GF-D8 (cell line): ENCODE results near the gene TBXAS1.

Experiments
- DNase-seq: peaks from one replicate; lab custom pipeline; 2025; lab: John Stamatoyannopoulos, UW

The TBXAS1 gene

DNA sequence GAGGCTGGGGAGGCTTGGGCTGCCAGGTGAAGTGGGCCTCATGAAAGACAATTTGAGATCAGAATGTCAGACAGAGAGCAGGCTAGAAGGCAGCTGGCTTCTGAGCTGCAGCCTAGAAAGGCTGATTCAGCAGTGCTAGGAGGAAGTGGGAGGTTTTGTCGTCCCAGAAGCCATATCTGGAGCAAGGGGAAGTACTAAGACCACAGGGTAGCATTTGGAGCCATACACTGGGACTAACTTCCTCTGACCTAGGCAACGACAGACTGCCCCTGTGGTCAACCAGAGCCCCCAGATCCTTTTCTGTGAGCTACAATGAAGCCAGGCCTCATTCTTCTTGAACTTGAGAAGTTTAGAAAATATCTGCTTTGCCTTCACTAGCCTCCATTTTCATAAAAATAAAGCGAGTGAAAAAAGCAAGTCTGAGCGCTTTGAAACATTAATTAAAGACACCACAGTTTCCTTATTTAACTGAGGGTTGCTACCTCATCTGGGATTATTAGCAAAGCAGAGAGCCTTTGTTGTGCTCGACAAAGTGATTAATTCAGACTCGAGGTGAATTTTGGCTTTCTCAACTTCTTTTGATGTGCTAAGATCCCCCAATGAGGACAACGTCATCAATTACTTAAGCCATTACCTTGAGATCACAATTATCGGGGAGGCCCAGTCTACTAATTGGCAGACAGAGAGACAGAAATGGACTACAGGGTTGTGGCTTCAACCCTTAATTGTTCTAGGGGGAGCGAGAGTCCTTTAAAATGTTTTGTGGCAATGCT is 26.6 kb downstream of the TBXAS1 start:
- DNase-seq = peak; percentile 95

DNA sequence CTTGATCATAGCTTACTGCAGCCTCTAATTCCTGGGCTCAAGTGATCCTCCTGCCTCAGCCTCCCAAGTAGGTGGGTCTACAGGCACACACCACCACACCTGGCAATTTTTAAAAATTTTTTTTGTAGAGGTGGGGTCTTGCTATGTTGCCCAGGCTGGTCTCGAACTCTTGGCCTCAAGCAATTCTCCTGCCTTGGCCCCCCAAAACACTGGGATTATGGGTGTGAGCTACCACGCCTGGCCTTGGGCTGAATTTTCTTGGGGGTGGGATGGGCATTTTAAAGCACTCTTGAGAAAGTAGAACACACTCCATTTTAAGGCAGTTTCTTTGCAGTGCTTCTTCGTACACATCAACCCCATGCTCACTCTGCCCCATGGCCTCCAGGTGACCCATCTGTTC is 28.7 kb downstream of the TBXAS1 start:
- no peak for DNase-seq

DNA sequence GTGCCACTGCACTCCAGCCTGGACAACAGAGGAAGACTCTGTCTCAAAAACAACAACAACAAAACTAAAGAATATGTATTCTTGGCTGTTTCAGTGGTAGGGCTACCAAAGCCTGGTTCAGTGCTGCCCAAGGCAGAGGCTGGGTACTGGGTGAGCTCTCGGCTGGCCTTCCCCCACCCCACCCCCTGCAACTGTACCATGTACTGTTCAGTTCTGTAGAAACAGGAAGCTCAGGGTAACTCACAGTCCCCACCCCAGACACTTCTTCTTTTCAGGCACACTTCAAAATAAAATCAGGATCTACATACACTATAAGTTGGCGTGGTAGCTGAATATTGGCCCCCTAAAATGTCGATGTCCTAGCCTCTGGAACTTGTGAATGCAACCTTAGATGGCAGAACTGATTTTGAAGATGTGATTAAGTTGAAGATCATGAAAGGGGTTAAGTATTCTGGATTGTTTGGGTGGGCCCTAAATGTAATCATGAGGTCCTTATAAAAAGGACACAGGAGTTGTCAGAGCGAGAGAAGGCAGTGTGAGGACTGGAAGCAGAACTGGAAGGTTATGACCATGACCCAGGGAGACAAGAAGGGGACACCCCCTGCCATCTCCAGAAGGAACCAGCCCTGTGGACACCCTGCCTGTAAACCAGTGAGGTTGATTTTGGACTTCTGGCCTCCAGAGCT is 31.2 kb downstream of the TBXAS1 start:
- DNase-seq = peak; percentile 62

DNA sequence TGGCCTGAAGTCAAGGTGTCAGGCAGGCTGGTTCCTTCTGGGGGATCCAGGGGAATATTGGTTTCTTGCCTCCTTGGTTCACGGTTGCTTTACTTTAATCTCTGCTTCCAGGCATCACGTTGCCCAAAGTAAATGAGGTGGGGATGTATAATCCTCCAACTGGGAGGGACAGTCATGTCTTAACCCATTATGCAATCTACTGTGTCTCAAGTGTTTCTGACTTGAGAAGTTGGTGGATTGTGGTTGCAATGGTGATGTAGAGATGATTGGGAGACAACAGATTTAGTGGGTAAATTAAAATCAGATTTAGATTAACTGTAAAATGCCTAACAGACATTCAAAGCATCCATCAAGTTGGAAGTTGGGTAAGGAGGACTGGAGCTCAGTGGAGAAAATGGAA is 32.7 kb downstream of the TBXAS1 start:
- DNase-seq = peak; percentile 1

DNA sequence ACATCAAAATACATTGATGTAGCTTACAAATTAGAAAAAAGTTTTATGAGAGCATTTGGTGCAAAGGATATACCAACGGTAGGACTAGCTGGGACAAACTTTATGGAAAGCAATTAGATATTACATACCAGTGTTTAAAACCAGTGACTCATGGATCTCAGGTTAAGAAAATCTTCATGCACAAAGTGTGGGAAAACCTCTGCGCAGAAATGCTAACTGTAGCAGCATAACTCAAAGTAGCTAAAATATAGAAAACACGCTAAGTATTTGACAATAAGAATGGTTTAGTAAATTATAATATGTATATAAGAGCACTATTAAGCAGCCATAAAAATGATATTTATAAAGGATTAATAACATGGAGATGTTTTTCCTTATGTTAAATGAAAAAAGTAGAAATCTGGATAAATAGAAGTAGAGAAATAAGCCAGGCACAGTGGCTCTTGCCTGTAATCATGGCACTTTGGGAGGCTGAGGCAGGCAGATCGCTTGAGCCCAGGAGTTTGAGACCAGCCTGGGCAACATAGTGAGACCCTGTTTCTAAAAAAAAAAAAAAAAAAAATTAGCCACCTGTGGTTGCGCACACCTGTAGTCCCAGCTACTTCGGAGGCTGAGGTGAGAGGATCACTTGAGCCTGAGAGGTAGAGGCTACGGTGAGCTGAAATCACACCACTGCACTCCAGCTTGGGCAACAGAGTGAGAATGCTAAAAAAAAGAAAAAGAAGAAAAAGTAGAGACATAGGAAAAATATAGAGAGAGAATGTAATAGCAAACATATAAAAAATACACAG is 37.2 kb downstream of the TBXAS1 start:
- no peak for DNase-seq

DNA sequence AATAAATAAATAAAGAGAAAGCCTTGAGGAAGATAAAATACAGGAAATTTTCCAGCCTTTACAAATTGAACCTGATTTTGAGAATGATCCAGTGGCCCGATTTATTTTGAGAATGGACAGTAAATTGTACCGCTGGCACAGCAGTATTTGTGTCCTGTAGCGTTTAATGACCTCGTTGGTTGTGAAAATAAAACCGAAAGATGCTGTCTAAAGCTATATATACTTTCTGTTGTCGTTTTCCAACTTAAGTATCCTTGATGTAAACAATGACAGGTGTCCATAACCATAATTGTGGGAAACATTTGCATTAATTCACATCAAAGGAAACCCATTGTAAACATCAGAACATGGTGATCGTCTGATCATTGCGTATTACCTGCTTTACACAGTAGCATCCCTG is 38.8 kb downstream of the TBXAS1 start:
- DNase-seq = no peak

DNA sequence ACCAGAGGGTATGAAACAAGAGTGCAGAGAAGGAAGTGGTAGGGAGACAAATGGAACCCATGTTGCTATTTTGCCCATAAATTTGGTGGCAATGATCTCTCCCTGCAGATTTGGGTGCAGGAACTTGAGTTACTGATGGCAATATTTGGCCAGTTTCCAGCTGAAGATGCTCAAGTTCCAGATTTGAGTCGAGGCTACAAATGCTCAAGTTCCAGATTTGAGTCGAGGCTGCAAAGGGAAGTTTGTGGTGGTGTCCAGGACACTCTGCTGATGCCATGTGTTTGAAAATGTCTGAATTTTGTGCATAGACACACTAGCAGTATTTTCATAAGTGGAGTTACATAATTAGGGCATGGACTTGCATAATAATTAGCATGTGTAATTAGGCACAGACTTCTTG is 40.8 kb downstream of the TBXAS1 start:
- DNase-seq = no peak

DNA sequence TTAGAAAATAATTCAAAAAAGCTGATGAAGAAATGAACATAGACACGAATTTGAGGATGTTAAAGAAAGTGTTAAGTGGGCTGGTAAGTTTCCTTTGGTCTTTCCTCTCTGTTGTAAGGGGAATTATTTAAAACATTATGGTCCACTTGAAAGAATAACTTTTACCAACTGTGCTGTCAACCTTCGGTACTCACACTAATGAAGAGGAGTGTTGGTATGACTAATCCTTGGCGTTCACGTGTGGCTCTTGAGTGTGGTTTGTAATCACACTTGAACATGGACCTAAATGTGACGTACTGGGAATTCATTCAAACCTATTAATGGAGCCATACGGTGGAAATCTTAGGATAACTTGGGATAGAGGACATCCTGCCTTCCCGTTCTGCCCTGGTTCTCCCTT is 41.3 kb downstream of the TBXAS1 start:
- no peak for DNase-seq

DNA sequence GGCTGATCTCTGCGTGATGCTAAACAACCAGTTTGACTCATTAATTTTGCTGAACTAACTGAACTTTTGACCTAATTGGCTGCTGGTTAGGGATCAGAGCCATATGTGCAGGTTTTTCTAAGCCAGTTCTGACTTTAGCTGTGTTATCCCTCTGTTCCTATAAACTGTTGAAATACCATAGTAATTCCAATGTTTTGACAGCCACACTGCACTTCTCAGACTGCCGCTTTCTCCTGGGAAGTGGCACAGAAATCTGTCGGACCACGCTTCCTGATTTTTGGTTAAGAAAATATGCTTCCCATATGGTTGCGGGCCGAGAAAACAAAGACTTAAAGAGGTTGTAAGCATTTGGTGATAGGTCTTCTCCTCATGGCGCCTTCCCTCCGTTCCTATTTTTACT is 42.3 kb downstream of the TBXAS1 start:
- no peak for DNase-seq

DNA sequence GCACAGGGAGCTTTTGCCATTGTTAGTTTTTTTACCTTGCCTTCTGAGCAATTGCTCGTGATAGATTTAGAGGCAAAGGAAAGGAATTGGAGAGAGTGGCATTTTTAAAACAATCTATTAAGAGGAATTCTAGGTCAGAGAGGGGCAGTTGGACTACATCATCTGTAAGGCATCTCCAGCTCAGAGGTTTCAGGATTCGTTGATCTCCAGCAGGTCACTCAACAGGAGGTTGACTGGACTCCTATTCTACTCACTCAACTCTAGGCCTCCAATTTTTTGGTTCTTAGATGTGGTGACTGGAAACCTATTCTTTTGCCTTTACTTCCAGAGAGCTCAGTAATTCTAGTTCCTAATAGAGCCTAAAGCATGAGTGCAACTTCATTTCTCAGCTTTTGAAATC is 42.8 kb downstream of the TBXAS1 start:
- no peak for DNase-seq

DNA sequence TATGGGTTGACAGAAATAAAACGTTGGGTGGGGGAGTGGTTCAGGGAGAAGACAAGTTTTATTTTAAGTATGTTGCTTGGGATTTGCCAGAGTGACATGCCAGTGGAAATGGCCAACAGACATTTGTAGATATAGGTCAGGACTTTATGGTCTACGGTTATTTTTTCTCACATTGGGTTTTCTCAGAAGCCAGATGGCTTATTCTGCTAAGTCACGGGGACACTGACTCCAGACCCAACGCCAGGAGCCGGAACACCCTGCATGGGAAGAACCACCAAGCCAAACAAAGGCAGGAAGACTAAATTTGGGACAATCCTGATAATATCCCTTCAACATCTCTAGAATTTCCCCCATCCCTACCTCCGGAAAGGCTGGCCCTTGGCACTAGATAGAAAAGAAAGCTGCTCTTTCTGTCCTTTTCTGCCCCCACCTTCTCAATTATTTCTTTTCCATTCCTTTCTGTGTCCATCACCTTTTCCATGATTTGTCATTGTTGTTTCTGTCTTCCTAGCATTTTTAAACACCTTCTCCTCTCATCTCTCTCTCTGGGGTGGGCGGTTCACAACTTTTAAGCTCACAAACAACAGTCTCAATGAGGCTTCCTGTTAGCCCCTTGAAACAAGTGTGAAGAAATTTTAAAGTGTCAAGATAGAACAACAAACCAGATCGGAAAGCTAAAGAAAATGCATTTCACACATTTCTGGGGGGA is 44.7 kb downstream of the TBXAS1 start:
- DNase-seq = no peak

DNA sequence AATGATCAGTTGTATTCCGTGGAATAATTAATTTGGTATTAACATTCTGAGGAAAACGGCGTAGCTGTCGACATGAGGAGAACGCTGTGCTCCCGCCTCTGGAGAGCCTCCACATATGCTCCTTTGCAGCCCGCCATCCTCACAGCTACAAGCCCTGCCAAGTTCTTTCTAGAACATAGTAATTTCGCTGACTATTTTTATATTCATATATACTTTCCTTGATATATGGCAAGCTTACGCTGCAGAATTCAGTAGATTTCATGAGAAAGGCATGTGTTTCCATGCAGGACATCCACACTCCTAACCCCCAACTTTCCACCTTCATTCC is 45.2 kb downstream of the TBXAS1 start:
- no peak for DNase-seq

DNA sequence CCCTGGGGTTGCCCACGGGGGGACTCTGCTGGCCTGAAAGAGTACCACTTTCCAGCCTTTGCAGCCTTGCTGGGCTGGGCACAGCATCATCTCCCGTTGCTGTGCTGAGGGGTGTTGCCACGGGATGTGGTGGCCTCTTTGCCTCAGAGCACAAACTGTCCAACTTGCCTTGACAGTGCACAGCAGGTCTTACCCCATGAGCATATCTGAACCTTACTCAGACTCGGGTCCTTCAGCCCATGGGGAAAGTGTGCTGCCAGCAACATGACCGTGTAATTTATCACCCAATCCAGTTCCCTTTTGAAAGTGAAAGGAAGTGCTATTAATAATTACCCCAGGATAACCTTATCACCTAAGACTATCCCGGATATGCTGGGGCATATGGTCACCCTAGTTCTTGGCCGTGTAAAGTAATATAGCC is 46.8 kb downstream of the TBXAS1 start:
- DNase-seq = no peak

DNA sequence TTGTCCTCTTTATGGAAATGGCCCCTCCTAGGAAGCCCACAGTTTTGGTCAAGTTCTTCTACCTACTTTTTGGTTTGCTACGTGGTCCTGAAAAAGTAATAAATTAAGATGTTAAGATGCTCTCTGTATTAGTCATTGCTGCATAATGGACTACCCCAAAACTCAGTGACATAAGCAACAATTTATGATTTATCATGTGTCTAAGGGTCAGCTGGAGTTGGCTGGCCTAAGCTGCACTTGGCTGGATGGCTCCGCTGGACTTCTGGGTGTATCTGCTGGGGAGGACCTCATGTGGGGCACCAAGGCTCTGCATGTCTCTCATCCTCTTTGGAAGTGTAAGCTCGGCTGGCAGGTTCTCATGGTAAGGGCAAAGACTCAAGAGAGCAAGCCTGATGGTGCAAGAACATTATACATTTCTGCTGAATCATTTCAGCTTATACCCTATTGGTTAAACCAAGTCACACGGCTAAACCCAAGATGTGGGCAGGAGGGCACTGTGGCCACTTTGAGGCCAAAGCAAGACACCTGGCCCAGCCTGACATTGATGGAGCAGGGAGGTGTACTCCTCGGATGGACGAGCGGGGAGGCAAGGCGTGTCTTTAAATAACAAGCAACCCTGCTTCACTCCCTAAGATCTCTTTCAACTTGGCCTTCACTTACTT is 47.7 kb downstream of the TBXAS1 start:
- no peak for DNase-seq

DNA sequence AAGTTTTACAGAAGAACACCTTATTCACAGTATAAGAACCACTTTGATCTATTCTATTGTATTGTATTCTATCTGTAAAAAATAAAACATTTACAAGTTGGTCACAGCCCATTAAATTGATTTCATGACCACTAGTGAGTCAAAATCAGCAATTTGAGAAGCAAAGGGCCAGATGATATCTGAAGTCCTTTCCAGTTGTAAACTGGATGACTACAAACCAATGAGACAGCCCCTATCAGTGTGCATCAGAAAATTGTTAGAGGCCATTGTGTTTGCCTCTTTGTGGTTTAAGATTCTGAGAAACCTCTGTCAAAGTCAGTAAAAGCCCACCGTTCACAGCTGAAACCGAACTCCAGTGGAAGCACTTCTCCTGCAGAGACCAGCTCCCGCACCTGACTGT is 54.8 kb downstream of the TBXAS1 start:
- no peak for DNase-seq

DNA sequence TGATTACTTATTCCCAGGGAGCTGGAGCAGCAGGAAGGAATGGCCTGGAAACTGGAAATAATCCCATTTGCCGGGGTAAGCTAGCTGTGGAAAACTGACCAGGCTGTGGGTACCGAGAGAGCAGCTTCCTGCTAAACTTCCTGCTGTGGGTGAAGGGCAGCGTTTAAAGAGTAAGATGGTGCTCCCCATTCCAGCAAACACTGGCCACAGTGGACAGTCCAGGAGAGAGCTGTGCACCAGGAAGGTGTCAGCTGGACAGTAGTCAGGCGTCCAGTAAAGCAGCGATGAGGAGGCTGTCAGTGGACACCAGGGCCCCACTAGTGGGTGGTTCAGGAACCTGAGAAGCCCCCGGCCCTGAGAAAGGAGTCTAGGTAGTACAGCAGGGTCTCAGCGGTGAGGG is 55.4 kb downstream of the TBXAS1 start:
- no peak for DNase-seq

DNA sequence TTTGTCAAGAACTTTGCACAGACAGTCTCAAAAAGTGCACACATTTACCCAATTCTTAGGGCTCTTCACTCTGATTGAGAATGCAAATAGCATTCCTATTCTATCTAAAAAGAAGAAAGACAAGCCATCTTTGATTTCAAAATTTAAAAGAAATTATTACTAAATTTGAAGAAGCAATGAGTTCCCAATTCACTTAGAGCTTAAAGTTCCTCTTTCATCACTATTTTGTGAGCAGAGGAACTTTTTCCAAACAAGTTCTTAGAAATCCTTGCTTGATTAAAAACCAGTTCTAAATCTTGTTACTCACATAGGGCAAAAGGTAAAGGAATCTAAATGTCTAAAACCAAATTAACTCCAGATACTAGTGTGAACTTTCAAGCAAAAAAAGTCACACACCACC is 56.4 kb downstream of the TBXAS1 start:
- no peak for DNase-seq

DNA sequence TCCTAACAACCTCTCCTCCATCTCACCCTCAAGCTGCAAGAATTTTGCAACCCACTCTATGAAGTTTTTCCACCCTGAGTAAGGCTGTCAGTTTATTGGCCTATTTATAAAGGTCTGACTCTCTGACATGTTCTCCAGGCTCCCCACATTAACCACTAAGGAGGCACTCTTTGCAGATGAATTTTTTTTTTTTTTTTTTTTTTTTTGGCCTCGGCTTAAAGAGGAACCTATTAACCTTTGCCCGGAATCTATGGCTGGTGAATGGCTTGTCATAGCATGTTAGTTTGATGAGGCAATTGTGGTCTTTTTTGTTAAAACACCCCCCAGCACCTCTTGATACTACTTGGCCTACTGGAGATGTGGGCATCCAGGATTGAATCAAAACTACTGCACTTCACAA is 57.1 kb downstream of the TBXAS1 start:
- peak; percentile 89 for DNase-seq

DNA sequence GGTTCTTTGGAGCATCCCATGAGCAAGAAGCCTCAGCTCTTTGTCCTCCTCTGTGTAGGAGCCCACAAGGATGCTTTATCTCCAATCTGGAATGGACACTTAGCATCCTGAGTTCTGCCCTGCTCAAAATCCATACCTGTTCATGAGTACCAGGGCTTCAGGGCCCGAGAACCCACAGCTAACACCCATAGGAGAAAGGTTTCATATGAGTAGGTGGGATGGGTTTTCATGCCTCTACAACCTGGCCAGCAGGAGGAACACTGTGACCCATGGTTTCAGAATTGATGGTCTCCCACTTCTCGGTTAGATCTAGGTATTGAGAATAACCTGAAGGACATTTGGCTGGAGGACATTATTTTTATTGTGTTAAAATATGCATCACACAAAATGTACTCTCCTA is 57.8 kb downstream of the TBXAS1 start:
- DNase-seq = no peak

DNA sequence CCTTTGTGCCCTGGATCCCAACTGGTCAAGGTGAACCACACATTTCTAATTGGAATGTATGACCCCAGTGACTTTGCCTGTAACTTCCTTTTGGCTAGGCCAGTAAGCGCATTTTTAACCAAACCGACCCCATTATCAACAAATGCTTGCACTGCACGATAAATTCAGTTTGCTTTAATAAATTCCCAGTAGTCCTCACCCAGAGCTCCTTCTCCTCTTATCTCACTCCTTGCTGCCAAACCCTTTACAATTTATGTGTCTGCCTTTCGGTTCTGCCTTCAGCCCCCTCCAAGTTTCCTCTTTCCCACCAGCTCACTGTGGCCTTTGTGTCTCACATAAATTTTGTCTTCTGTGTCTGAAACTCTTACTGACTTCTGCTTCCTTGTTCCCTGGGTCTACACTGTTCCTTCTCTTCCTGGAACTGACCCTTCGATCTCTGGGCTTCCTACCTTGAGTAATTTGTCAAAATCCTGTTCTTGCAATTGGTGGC is 59.0 kb downstream of the TBXAS1 start:
- no peak for DNase-seq

DNA sequence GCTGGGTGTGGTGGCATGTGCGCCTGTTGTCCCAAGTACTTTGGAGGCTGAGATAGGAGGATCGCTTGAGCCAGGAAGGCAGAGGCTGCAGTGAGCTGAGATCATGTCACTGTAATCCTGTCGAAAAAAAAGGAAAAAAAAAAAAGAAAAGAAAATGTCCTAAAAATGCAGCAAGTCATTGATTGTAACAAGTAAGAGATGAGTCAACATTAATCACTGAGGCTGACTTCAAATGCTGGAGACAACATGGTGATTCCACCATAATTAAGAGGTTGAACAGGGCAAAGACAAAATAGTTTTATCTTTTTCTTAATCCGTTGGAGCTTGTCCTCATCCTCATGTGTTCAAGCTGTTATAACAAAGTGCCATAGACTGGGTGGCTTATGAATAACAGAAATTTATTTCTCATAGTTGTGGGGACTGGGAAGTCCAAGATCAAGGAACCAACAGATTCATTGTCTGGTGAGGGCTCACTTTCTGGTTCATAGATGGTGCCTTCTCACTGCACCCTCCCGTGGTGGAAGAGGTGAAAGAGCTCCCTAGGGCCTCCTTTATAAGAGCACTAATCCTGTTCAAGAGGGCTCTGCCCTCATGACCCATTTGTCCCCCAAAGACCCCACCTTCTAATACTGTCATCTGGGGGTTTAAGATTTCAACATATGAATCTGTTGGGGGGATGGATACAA is 60.3 kb downstream of the TBXAS1 start:
- no peak for DNase-seq
